Measurements from ENCODE around the gene SF3B6. TPM values are rescaled to one million over a fixed set of nuclear protein-coding genes. Genes with fewer than 3 reads are reported as not detected.

Gene SF3B6
- total and polyA plus RNA-seq, 9 of the 15 experiments (the other 6 are each of a cell fraction or from before 2014, with no cell fraction given): 146 to 591 (median 295) TPM

GRCh38 chr2:24075915-24076848 is at the start of gene SF3B6 (continued):
- TF ChIP-seq TAF9B (IDR thresholded peaks at IDR 0.05; ENCODE audit: partially characterized antibody) (peak; percentile 85), LCOR (CRISPR knock-in tag; IDR thresholded peaks at IDR 0.05) (peak; percentile 92), RFX5 (IDR thresholded peaks at IDR 0.05; ENCODE audit: low read depth, low read length) (peak; percentile 37; the same call in 1 of the 2 replicates), SMAD4 (CRISPR knock-in tag; conservative IDR thresholded peaks at IDR 0.05) (no peak), NFRKB (IDR thresholded peaks at IDR 0.05; ENCODE audit: low read depth) (peak; percentile 92), HDAC2 (IDR thresholded peaks at IDR 0.05) (peak; percentile 85), ELF4 (CRISPR knock-in tag; IDR thresholded peaks at IDR 0.05) (peak; percentile 88; the same call in 1 of the 2 replicates), HNRNPUL1 (IDR thresholded peaks at IDR 0.05; ENCODE audit: low read length) (0 out of 2 replicates have a peak, but pooled peaks have one; percentile 55), RFX7 (CRISPR knock-in tag; IDR thresholded peaks at IDR 0.05) (no peak), SPI1 (IDR thresholded peaks at IDR 0.05; ENCODE audit: borderline replicate concordance, low read depth, low read length) (peak; percentile 57; the same call in 1 of the 2 replicates), ZFP1 (CRISPR knock-in tag; IDR thresholded peaks at IDR 0.05) (no peak), BRD9 (IDR thresholded peaks at IDR 0.05; ENCODE audit: low read depth, partially characterized antibody) (no peak), RBM14 (IDR thresholded peaks at IDR 0.05; ENCODE audit: borderline replicate concordance, insufficient read depth, low read depth, low read length) (no peak), AFF1 (IDR thresholded peaks at IDR 0.05; ENCODE audit: low read depth in 1 of 2, partially characterized antibody in 2 of 2) (peak; percentile 48 to 89), CGGBP1 (CRISPR knock-in tag; IDR thresholded peaks at IDR 0.05) (no peak), TEAD2 (tag; IDR thresholded peaks at IDR 0.05) (peak; percentile 39; the same call in 1 of the 2 replicates), KLF16 (IDR thresholded peaks at IDR 0.05) (no peak), SMARCA4 (IDR thresholded peaks at IDR 0.05) (no peak), ZBTB2 (IDR thresholded peaks at IDR 0.05) (peak; percentile 99), MBD2 (IDR thresholded peaks at IDR 0.05; ENCODE audit: borderline replicate concordance, low read depth) (peak; percentile 90), THRA (IDR thresholded peaks at IDR 0.05) (no peak), SRSF7 (optimal IDR thresholded peaks at IDR 0.05; ENCODE audit: low read depth, low read length) (no peak)

All from K562 (cell line).